OCI-LY7 (cell line): ENCODE measurements around the gene SPRED2.

ENCODE experiments used
- CTCF ChIP-seq: fragments of 200-600 bp; sonication (generic); conservative IDR thresholded peaks from 2 replicates; pipeline ENCODE4 v1.5.1; 2014; ENCODE audit warnings: mild to moderate bottlenecking, antibody characterized with exemption, low read length, moderate library complexity, mixed read lengths
- EZH2phosphoT487 ChIP-seq: fragments of 200-600 bp; sonication (generic); IDR thresholded peaks from 2 replicates; pipeline ENCODE4 v1.6.1; 2018; ENCODE audit warnings: low read depth, borderline replicate concordance, mild to moderate bottlenecking, mixed run types, antibody characterized with exemption, low read length, moderate library complexity, mixed read lengths

DNA sequence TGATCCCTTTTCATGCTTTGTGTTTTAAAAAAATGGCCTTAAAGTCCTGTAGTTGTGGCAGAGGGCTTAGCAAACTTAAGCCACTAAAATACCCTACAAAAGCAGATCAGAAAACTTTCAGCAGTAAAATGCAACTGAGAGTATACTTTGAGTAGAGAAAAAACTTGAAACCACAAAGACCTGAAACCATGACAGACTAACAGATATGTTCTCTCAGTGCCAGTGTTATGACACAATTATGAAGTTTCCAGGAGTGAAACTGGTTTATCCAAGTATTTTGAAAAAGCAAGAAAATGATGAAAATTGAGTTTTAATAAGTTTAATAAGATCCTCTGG is 74.5 kb downstream of the SPRED2 start:
- TF ChIP-seq CTCF (no peak), EZH2phosphoT487 (no peak)
